Measurements from ENCODE around the gene MRPS26. TPM values are rescaled to one million over a fixed set of nuclear protein-coding genes. Genes with fewer than 3 reads are reported as not detected.

MRPS26 gene
- polyA plus RNA-seq, 3 donors: 19.4 to 36.6 (median 29.8) TPM

DNA sequence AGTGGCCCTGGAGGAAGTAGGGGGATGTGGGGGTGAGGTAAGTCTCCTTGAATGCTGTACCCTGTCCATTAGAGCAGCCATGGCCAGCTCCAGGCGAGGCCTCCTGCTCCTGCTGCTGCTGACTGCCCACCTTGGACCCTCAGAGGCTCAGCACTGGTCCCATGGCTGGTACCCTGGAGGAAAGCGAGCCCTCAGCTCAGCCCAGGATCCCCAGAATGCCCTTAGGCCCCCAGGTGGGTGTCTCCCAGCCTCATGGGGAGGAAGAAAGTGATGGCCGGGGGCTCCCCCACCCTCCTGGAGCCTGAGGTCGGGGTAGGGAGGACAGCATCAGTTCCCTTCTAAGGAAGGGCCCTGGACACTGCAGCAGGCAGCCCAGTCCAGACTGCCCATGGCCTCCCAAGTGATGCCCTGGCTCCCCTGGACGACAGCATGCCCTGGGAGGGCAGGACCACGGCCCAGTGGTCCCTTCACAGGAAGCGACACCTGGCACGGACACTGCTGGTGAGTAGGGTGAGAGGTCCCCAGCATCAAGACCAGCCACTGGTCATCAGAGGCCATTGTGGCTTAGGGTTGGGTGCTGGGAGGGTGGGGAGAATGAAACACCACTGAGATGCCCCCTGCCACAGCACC lies 1.4 kb upstream of the MRPS26 start:
- intact Hi-C loops (cut with micrococcal nuclease): no loop called here
- H3K9me3 ChIP-seq (replicated peaks in 1 of 2; ENCODE audit: control insufficient read depth in 1 of 2, insufficient read depth in 1 of 2, low read length in 2 of 2): no peaks in the 10 kb centered on the region
- DNase-seq: no peak
- H3K36me3 ChIP-seq (replicated peaks in 1 of 2; ENCODE audit: control insufficient read depth in 1 of 2, insufficient read depth in 2 of 2, low read length in 2 of 2): peaks cover 24 to 40% of the 10 kb centered on the region in 2 donors
- H4K20me1 ChIP-seq (ENCODE audit: insufficient read depth, low read length): no peaks in the 10 kb centered on the region
- peaks cover 40 to 43% of the 10 kb centered on the region in 2 donors for H3K36me3 Mint-ChIP-seq
- H3K27me3 Mint-ChIP-seq (ENCODE audit: low read depth in 3 of 3): peaks cover 0 to 3% (median 2%) of the 10 kb centered on the region in 3 donors
- TF ChIP-seq, protein P1, sequence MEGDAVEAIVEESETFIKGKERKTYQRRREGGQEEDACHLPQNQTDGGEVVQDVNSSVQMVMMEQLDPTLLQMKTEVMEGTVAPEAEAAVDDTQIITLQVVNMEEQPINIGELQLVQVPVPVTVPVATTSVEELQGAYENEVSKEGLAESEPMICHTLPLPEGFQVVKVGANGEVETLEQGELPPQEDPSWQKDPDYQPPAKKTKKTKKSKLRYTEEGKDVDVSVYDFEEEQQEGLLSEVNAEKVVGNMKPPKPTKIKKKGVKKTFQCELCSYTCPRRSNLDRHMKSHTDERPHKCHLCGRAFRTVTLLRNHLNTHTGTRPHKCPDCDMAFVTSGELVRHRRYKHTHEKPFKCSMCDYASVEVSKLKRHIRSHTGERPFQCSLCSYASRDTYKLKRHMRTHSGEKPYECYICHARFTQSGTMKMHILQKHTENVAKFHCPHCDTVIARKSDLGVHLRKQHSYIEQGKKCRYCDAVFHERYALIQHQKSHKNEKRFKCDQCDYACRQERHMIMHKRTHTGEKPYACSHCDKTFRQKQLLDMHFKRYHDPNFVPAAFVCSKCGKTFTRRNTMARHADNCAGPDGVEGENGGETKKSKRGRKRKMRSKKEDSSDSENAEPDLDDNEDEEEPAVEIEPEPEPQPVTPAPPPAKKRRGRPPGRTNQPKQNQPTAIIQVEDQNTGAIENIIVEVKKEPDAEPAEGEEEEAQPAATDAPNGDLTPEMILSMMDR (IDR thresholded peaks at IDR 0.05): no peak
- no peaks in the 10 kb centered on the region for H3K9me3 Mint-ChIP-seq
- no peak overlapping the region for H3K9ac ChIP-seq (ENCODE audit: insufficient read depth, low read length, poor library complexity, severe bottlenecking)
- H3K79me2 ChIP-seq (ENCODE audit: insufficient read depth, low read length): peaks cover 7% of the 10 kb centered on the region
- no peak overlapping the region for H3K4me3 ChIP-seq (replicated peaks in 1 of 3; ENCODE audit: low read depth in 2 of 3, low read length in 3 of 3)
- peaks cover 16 to 26% of the 10 kb centered on the region in 2 donors for H3K4me1 ChIP-seq (ENCODE audit: control insufficient read depth in 1 of 2, insufficient read depth in 2 of 2, low read length in 2 of 2)
- peak overlapping the region in 4 of 7 donors; percentile 85 to 96 (median 92) for H3K27ac Mint-ChIP-seq
- no peaks in the 10 kb centered on the region for H3K27me3 ChIP-seq (ENCODE audit: control insufficient read depth in 2 of 2, insufficient read depth in 2 of 2, low read length in 2 of 2)
- H2AFZ ChIP-seq (ENCODE audit: insufficient read depth, low read depth, low read length, poor library complexity, severe bottlenecking): peak overlapping the region; percentile 99
- peak overlapping the region; percentile 99 for H3K4me2 ChIP-seq (replicated peaks; ENCODE audit: extremely low read depth, low read length, poor library complexity, severe bottlenecking)
- WGBS (ENCODE audit: insufficient coverage): 84% methylated on average over 7 of the region's 8 CpGs
- no peak overlapping the region for H3K4me3 Mint-ChIP-seq
- no peak overlapping the region for H3K27ac ChIP-seq (ENCODE audit: low read depth in 1 of 2, low read length in 2 of 2)
- H3K4me1 Mint-ChIP-seq: peaks cover 19% of the 10 kb centered on the region

DNA sequence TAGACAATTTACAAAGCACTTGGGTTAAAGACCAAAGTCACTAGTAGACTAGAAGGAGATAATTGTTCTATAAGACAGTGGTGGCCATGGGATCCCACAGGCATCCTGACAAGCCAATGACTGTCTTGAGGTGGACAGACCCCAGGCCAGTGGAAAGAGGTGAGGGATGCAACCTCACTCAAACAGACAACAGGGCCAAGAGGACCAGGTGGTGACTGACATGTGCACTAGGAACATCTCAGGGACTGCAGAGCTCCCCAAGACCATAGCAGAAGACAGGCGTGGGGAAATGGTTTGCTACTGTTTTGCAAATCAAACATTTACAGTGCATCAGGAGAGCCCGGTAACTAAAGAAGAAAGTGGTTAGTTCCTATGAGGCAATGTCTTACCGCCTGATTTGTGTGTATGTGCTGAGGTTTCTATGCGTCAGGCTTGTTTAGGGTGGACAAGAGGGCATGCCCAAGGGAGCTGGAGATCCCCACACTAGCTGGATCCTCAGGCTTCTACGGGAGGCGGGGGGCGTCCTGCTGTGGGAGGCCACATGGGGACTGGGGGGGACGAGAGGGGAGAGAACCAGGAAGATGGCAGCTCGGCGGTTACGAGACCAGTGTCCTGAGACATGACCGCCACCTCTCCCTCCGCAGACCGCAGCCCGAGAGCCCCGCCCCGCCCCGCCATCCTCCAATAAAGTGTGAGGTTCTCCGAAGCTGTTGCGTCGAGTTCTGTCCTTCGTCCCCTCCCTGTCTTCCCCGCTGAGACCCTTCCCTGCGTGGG lies 623 bp upstream of the MRPS26 start:
- peaks cover 24 to 40% of the 10 kb centered on the region in 2 donors for H3K36me3 ChIP-seq (replicated peaks in 1 of 2; ENCODE audit: control insufficient read depth in 1 of 2, insufficient read depth in 2 of 2, low read length in 2 of 2)
- peaks cover 40 to 43% of the 10 kb centered on the region in 2 donors for H3K36me3 Mint-ChIP-seq
- no peaks in the 10 kb centered on the region for H3K9me3 Mint-ChIP-seq
- H4K20me1 ChIP-seq (ENCODE audit: insufficient read depth, low read length): no peaks in the 10 kb centered on the region
- TF ChIP-seq, protein P1 (IDR thresholded peaks at IDR 0.05): no peak
- no peaks in the 10 kb centered on the region for H3K9me3 ChIP-seq (replicated peaks in 1 of 2; ENCODE audit: control insufficient read depth in 1 of 2, insufficient read depth in 1 of 2, low read length in 2 of 2)
- H3K4me3 ChIP-seq (replicated peaks in 1 of 3; ENCODE audit: low read depth in 2 of 3, low read length in 3 of 3): peak overlapping the region; percentile 65 to 97 (median 88)
- no peaks in the 10 kb centered on the region for H3K27me3 ChIP-seq (ENCODE audit: control insufficient read depth in 2 of 2, insufficient read depth in 2 of 2, low read length in 2 of 2)
- DNase-seq: peak; percentile 71 to 76 (median 74)
- intact Hi-C loops (cut with micrococcal nuclease): loop anchor here in 1 of 2 donors (5.0 kb wide), 1 partner anchor 157 kb away; the partner anchor contains the start of gene DDRGK1
- H3K27ac ChIP-seq (ENCODE audit: low read depth in 1 of 2, low read length in 2 of 2): peak overlapping the region; percentile 65 to 87
- peak overlapping the region; percentile 99 for H3K4me2 ChIP-seq (replicated peaks; ENCODE audit: extremely low read depth, low read length, poor library complexity, severe bottlenecking)
- H2AFZ ChIP-seq (ENCODE audit: insufficient read depth, low read depth, low read length, poor library complexity, severe bottlenecking): peak overlapping the region; percentile 99
- peaks cover 7% of the 10 kb centered on the region for H3K79me2 ChIP-seq (ENCODE audit: insufficient read depth, low read length)
- peak overlapping the region; percentile 80 for H3K9ac ChIP-seq (ENCODE audit: insufficient read depth, low read length, poor library complexity, severe bottlenecking)
- H3K4me1 Mint-ChIP-seq: peaks cover 19% of the 10 kb centered on the region
- peak overlapping the region; percentile 85 to 96 (median 92) for H3K27ac Mint-ChIP-seq
- peak overlapping the region; percentile 82 to 87 for H3K4me3 Mint-ChIP-seq
- peaks cover 16 to 26% of the 10 kb centered on the region in 2 donors for H3K4me1 ChIP-seq (ENCODE audit: control insufficient read depth in 1 of 2, insufficient read depth in 2 of 2, low read length in 2 of 2)
- peaks cover 0 to 3% (median 2%) of the 10 kb centered on the region in 3 donors for H3K27me3 Mint-ChIP-seq (ENCODE audit: low read depth in 3 of 3)
- 0% methylated on average over 14 of the region's 24 CpGs for WGBS (ENCODE audit: insufficient coverage)

Measured in CD14-positive monocyte (primary cell).